Body of pancreas (tissue), 4 donors: ENCODE results near the gene CCER1. TPM values are rescaled to one million over a fixed set of nuclear protein-coding genes. Genes with fewer than 3 reads are reported as not detected.
A peak's percentile ranks its signal among the peaks of the same experiment; 100 is the strongest.

Experiments used
- ATAC-seq: fragments of 150-250 bp; one replicate; pipeline ENCODE4 v1.9.1; 2016
- DNase-seq, 4 donors: peaks; one replicate each; pipeline ENCODE4 v3.0.0-alpha.2; 2019
- H3K27ac ChIP-seq, 4 donors: fragments of 200-600 bp; sonication (generic); 1 replicate in 3 of 4; 2 replicates in 1 of 4; pipeline versions ENCODE4 v1.5.1 to v1.6.1; 2016 to 2019; ENCODE audit warnings: mild to moderate bottlenecking in 1 of 4, mixed read lengths in 1 of 4, moderate library complexity in 1 of 4
- H3K27me3 ChIP-seq, 2 donors: fragments of 200-600 bp; sonication (generic); one replicate each; pipeline ENCODE4 v1.6.0; 2016; ENCODE audit warnings: mild to moderate bottlenecking in 1 of 2
- H3K36me3 ChIP-seq, 2 donors: fragments of 200-600 bp; sonication (generic); replicated peaks in 1 of 2; 2 replicates each; pipeline ENCODE4 v1.5.1; 2016; ENCODE audit warnings: low read depth in 2 of 2; ENCODE audit not compliant: insufficient read depth in 1 of 2
- H3K4me1 ChIP-seq: fragments of 200-600 bp; sonication (generic); one replicate; pipeline ENCODE4 v1.6.0; 2016
- H3K4me3 ChIP-seq, 2 donors: fragments of 200-600 bp; sonication (generic); 1 replicate in 1 of 2; 2 replicates in 1 of 2; pipeline ENCODE4 v1.5.1; 2016 to 2019
- H3K9me3 ChIP-seq, 3 donors: fragments of 200-600 bp; sonication (generic); 1 replicate in 2 of 3; 2 replicates in 1 of 3; pipeline ENCODE4 v1.5.1; 2016
- POLR2A ChIP-seq, 3 donors: fragments of 450-650 bp; IDR thresholded peaks; one replicate each; pipeline ENCODE4 v1.6.1; 2016; ENCODE audit warnings: antibody characterized with exemption in 3 of 3, mild to moderate bottlenecking in 2 of 3
- WGBS, 2 donors: methylation state at CpG; one replicate each; pipeline ENCODE4 v1.1.5; 2017; 5-methylcytosine and 5-hydroxymethylcytosine counted together
- intact Hi-C: fragments of 100-400 bp; cut with DNase I; formaldehyde crosslinking; loops from one replicate; pipeline ENCODE4 v1.15.1; 2023
- total RNA-seq, 2 donors: library from RNA; depleted of rRNA; stranded (reverse); fragments of >200 nt; gene quantifications; one replicate each; pipeline ENCODE4 v1.1.0, GENCODE V29; 2016
- TF ChIP-seq, protein P1 (sequence below), 7 experiments: fragments of 450-650 bp in 4 of 7; fragments of 200-600 bp in 3 of 7; sonication (generic) in 3 of 7; IDR thresholded peaks; one replicate each; pipeline ENCODE4 v1.5.1; 2016 to 2019; ENCODE audit warnings: antibody characterized with exemption in 7 of 7

The CCER1 gene, protein sequence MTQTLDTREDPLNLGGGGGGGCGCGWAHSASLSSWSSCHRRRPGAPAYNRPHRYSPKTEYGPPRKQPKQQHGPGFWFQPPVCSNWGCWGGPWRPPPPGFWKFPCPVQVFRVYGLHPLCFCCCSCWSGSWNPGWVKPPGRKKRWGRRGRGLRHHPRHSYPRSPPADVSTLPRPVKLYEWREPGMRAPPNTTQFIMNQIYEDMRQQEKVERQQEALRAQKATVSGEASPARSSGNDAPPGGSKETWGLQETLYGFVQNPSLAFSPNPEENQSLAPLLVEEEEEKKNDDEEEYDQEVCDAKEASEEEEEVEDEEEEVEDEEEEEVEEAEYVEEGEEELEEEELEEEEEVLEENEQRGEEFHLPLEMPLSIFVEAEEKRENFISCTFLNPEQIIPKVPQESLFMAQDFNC
- total RNA-seq: not detected

DNA sequence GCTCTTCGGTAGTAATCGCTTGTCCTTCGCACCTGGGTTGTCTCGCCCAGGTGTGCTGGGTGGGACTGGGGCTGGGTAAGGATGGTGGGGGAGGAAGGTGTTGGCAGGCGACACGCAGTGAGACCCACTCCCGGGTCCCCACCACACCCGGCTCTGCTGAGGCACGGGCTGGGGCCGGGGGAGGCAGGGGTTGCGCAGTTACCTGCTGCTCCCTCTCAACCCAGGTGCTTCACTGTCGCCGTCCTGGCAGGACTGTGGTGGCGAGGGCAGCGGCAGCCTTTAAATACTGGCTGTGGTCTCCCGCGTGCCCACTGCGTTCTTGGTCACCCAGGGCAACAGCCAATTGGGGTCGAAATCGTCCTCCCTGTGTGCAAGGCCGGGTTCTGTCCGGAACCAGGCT is at the start of gene CCER1:
CCER1 (minus strand) TSS at position 256 of the 400 bp plus-strand sequence. CDS start 434 bp downstream, outside the sequence.
- Histone ChIP-seq H3K36me3 (no peaks in the 10 kb centered on the region), H3K27ac (no peak within 1 kb of the TSS), H3K27me3 (no peaks in the 10 kb centered on the region), H3K4me1 (no peaks in the 10 kb centered on the region), H3K9me3 (no peaks in the 10 kb centered on the region), H3K4me3 (no peak within 1 kb of the TSS)
- ATAC-seq: no peak
- 92 to 93% methylated on average over 18 to 22 of the region's 22 CpGs for WGBS, 2 donors
- intact Hi-C loops: no loop called here
- no peak for DNase-seq
- TF ChIP-seq, protein P1, sequence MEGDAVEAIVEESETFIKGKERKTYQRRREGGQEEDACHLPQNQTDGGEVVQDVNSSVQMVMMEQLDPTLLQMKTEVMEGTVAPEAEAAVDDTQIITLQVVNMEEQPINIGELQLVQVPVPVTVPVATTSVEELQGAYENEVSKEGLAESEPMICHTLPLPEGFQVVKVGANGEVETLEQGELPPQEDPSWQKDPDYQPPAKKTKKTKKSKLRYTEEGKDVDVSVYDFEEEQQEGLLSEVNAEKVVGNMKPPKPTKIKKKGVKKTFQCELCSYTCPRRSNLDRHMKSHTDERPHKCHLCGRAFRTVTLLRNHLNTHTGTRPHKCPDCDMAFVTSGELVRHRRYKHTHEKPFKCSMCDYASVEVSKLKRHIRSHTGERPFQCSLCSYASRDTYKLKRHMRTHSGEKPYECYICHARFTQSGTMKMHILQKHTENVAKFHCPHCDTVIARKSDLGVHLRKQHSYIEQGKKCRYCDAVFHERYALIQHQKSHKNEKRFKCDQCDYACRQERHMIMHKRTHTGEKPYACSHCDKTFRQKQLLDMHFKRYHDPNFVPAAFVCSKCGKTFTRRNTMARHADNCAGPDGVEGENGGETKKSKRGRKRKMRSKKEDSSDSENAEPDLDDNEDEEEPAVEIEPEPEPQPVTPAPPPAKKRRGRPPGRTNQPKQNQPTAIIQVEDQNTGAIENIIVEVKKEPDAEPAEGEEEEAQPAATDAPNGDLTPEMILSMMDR (IDR thresholded peaks at IDR 0.05): no peak
- TF ChIP-seq POLR2A (IDR thresholded peaks at IDR 0.05): no peak

DNA sequence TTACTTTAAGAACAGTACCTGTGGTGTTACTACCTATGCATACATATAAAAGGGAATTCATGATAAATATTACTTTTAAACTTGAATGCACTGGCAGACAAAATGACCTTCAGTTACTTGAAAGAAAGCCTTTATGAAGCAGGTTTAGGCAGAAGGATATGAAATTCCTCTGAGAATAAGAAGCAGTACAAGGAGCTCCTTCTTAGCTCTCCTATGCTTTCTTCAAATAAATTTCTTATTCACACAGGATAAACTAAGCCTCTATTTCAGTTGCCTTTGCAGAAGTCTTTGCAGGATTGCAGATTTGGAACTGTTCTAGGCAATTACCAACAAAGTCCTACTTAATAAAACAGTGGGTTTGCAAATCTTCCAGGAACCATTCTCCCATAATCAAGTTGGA is 48.8 kb upstream of the CCER1 start:
- Histone ChIP-seq H3K27me3 (no peaks in the 10 kb centered on the region), H3K27ac (no peak overlapping the region), H3K4me1 (no peaks in the 10 kb centered on the region), H3K4me3 (no peak overlapping the region), H3K9me3 (no peaks in the 10 kb centered on the region), H3K36me3 (no peaks in the 10 kb centered on the region)
- no peak for TF ChIP-seq POLR2A (IDR thresholded peaks at IDR 0.05)
- TF ChIP-seq, protein P1 (IDR thresholded peaks at IDR 0.05): no peak
- no peak for DNase-seq
- no peak for ATAC-seq
- intact Hi-C loops: no loop called here

DNA sequence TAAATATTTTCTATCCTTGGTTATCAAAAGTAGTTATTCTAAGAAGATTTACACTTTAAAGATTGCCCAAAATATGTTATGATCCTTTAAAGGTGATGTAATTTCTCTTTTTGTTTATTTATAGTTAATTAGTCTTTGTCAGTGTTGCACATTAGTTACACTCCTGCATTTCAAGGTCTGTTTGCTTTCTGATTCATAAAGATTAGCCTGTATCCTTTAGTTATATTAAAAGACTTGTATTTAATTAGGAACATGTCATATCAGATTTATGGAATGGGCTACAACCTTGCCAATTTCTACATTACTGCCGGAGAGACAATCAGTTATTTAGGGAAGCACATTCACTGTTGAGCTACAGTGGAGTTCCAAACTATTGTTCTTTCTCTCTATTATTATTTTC is 46.3 kb upstream of the CCER1 start:
- no peaks in the 10 kb centered on the region for H3K9me3 ChIP-seq
- TF ChIP-seq, protein P1 (IDR thresholded peaks at IDR 0.05): no peak
- TF ChIP-seq POLR2A (IDR thresholded peaks at IDR 0.05): no peak
- H3K27me3 ChIP-seq: no peaks in the 10 kb centered on the region
- H3K4me3 ChIP-seq: no peak overlapping the region
- no peak for DNase-seq
- no peaks in the 10 kb centered on the region for H3K4me1 ChIP-seq
- no peak overlapping the region for H3K27ac ChIP-seq
- 11 to 18% methylated on average over 1 of the region's 1 CpG for WGBS, 2 donors
- H3K36me3 ChIP-seq: no peaks in the 10 kb centered on the region
- peak; percentile 30 for ATAC-seq
- intact Hi-C loops: no loop called here

DNA sequence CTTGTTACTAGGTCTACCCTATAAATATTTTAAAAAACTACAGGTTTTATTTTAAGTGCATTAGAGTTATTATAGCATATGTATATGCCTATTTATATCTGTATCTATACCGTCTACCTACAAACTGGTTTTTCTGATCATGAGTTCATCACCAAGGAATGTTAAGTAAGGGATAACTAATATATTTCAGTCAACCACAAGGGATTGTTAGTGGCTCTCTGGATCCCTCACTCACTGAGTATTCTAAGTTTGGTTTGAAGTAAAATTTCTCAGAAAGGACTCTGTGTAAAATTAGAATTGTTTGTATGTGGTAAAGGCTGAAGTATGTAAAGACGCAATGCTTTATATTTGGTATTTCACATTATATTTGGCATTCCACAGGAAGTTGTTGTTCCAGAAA is 45.0 kb upstream of the CCER1 start:
- intact Hi-C loops: no loop called here
- 70 to 80% methylated on average over 2 of the region's 2 CpGs for WGBS, 2 donors
- peaks cover 3% of the 10 kb centered on the region for H3K4me1 ChIP-seq
- no peak for TF ChIP-seq POLR2A (IDR thresholded peaks at IDR 0.05)
- TF ChIP-seq, protein P1 (IDR thresholded peaks at IDR 0.05): no peak
- no peak overlapping the region for H3K4me3 ChIP-seq
- H3K9me3 ChIP-seq: no peaks in the 10 kb centered on the region
- H3K36me3 ChIP-seq: no peaks in the 10 kb centered on the region
- DNase-seq: no peak
- H3K27ac ChIP-seq: no peak overlapping the region
- no peaks in the 10 kb centered on the region for H3K27me3 ChIP-seq
- ATAC-seq: no peak

DNA sequence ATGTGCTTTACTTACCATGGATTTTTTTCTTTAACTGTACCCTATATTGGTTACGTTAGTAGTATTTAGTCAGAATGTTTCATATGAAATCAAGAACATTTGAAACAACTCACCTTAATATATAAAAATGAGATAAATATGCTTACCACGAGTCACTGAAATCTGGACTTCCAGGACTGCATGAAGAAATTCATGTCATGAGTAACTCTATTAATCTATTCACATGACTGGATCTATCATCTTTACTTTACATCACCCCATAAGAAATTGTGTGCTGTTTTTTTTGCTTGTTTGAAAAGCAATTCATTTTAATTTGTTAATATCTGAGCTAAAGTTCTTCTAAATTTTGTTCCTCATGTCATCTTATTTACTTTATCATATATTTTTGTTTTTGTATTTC is 44.6 kb upstream of the CCER1 start:
- no peak for DNase-seq
- TF ChIP-seq, protein P1 (IDR thresholded peaks at IDR 0.05): no peak
- no peak for TF ChIP-seq POLR2A (IDR thresholded peaks at IDR 0.05)
- Histone ChIP-seq H3K27ac (no peak overlapping the region), H3K9me3 (no peaks in the 10 kb centered on the region), H3K4me3 (no peak overlapping the region), H3K36me3 (no peaks in the 10 kb centered on the region), H3K27me3 (no peaks in the 10 kb centered on the region), H3K4me1 (peaks cover 5% of the 10 kb centered on the region)
- 77 to 80% methylated on average over 2 of the region's 2 CpGs for WGBS, 2 donors
- intact Hi-C loops: no loop called here
- no peak for ATAC-seq
